ENCODE measurements around the gene ATP6V0A1.
"Not testable (repeated sequence)": the region's sequence is repeated elsewhere in the genome, so short reads cannot be mapped to it uniquely, and the experiment has no call there.

Gene ATP6V0A1

DNA sequence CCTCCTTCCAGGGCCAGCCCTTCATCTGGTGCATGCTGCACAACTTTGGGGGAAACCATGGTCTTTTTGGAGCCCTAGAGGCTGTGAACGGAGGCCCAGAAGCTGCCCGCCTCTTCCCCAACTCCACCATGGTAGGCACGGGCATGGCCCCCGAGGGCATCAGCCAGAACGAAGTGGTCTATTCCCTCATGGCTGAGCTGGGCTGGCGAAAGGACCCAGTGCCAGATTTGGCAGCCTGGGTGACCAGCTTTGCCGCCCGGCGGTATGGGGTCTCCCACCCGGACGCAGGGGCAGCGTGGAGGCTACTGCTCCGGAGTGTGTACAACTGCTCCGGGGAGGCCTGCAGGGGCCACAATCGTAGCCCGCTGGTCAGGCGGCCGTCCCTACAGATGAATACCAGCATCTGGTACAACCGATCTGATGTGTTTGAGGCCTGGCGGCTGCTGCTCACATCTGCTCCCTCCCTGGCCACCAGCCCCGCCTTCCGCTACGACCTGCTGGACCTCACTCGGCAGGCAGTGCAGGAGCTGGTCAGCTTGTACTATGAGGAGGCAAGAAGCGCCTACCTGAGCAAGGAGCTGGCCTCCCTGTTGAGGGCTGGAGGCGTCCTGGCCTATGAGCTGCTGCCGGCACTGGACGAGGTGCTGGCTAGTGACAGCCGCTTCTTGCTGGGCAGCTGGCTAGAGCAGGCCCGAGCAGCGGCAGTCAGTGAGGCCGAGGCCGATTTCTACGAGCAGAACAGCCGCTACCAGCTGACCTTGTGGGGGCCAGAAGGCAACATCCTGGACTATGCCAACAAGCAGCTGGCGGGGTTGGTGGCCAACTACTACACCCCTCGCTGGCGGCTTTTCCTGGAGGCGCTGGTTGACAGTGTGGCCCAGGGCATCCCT is 84.8 kb downstream of the ATP6V0A1 start:
- no peak for DNase-seq

DNA sequence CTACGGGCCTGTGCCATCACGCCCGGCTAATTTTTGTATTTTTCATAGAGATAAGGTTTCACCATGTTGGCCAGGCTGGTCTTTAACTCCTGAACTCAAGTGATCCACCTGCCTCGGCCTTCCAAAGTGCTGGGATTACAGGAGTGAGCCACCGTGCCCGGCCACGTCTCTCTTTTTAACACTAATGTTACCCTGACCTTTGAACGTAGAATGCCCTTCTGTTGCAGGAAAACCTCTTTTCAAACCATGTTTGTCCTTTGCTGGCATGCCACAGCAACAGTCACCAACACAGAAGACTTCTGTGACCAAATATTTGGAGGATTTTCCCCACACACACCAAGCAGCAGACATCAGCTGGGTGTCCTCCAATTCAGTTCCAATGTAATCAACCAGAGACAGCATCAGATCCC is 86.2 kb downstream of the ATP6V0A1 start:
- no peak for DNase-seq

GRCh38 chr17:42545755-42546505 is 87.3 kb downstream of the ATP6V0A1 start:
- DNase-seq: not testable (repeated sequence)

- DNase-seq: no peak
These were observed 88.4 kb downstream of the ATP6V0A1 start for GRCh38 chr17:42547001-42547461.

- no peak for DNase-seq
These were observed 89.0 kb downstream of the ATP6V0A1 start for GRCh38 chr17:42547698-42548069.

DNA sequence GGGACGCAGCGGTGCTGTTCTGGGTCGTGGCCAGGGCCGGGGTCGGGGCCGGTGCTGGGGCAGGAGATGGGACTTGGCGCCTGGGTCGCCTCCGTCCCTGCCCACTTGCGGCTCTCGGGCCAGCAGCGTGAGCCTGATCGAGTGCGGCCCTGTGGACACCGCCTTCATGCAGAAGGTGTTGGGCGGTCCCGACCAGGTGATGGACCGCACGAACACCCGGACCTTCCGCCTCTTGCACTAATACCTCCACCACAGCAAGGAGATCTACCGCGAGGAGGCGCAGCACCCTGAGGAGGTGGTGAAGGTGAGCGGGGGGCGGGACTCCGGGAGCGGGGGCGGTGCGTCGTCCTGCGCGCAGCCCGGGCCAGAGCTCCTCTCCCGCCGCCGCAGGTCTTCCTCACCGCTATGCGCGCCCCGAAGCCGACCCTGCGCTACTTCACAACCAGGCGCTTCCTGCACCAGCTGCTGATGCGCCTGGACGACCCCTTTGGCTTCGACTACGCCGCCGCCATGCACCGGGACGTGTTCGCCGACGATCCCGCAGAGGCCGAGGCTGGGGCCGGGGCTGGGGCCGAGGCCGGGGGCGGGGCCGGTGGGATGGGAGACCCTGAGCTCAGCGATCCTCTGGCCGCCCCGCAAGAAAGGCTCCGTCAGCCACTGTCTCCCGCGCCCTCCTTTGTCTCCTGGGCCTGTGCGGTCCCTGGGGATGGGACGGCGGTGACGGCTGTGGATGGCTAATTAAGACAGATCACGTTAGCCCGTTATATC is 89.6 kb downstream of the ATP6V0A1 start:
- peak; percentile 55 for DNase-seq

- no peak for DNase-seq
These were observed 90.5 kb downstream of the ATP6V0A1 start for GRCh38 chr17:42548993-42549755.

DNA sequence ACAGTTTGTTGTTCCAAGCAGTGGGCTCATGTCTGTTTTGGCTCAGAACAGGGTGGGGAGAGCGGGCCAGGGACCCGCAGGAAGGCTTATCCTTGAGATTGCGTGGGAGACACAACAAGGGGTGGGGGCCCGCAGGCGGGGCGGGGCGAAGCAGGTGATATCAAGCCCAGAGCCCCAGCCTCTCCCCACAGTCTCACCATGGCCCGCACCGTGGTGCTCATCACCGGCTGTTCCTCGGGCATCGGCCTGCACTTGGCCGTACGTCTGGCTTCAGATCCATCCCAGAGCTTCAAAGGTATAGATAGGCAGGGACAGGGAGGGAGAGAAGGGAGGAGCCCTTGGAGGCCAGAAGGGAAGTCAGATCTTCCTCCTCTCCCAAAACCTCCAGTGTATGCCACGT is 94.1 kb downstream of the ATP6V0A1 start, which contains the start of gene HSD17B1:
HSD17B1 (plus strand) TSS at position 188 of the 400 bp plus-strand sequence; CDS start at position 199, 11 bp downstream.
- DNase-seq: not testable (repeated sequence)

DNA sequence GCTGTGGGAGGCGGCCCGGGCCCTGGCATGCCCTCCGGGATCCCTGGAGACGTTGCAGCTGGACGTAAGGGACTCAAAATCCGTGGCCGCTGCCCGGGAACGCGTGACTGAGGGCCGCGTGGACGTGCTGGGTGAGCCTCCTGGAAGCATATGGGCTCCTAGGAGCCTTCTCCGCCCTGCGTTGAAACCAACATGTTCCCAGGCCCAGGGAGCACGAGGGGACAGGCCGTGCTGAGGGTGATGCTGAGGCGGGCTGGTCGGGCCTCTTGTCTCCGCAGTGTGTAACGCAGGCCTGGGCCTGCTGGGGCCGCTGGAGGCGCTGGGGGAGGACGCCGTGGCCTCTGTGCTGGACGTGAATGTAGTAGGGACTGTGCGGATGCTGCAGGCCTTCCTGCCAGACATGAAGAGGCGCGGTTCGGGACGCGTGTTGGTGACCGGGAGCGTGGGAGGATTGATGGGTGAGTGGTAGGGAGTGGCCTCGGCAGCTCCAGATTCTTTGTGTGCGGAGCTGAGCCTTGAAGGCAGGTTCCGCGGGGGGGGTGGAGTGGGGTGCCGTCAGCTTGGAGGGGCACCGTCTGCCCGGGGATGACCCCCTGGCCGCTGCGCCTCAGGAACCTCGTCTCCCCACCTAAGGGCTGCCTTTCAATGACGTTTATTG is 94.6 kb downstream of the ATP6V0A1 start:
- no peak for DNase-seq

DNA sequence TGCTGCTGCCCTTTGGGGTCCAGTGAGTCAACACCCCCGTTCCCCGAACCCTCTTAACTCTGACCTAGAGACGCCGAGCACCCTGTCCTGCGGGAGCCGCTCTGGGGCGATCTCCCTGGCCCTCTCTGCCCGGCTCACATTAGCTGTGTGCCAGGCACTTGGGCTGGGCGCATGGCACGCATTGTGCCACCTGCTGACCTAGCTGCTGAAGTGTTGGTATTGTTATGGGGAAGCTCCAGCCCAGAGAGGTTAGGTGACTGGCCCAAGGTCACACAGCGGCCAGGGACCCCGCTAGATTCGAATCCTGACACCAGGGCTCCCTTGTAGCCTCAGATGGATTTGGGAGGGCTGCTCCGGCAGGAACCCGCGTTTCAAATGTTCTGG is 95.2 kb downstream of the ATP6V0A1 start:
- DNase-seq: no peak

DNA sequence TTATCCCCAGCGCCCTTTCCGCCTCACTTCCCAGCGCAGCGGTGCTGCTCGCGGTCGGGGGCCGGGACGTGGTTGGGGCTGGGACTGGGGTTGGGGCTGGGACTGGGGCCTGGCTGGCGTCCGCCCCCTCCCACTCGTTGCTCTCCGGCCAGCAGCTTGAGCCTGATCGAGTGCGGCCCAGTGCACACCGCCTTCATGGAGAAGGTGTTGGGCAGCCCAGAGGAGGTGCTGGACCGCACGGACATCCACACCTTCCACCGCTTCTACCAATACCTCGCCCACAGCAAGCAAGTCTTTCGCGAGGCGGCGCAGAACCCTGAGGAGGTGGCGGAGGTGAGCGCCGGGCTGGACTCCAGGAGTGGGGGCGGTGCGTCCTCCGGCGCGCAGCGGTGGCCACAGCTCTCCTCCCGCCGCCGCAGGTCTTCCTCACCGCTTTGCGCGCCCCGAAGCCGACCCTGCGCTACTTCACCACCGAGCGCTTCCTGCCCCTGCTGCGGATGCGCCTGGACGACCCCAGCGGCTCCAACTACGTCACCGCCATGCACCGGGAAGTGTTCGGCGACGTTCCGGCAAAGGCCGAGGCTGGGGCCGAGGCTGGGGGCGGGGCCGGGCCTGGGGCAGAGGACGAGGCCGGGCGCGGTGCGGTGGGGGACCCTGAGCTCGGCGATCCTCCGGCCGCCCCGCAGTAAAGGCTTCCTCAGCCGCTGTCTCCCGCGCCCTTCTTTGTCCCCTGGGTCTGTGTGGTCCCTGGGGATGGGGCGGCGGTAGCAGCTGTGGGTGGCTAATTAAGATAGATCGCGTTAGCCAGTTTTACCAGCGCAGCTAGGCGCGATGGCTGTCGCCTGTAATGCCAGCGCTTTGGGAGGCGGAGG is 95.8 kb downstream of the ATP6V0A1 start:
- DNase-seq: peak; percentile 77

DNA sequence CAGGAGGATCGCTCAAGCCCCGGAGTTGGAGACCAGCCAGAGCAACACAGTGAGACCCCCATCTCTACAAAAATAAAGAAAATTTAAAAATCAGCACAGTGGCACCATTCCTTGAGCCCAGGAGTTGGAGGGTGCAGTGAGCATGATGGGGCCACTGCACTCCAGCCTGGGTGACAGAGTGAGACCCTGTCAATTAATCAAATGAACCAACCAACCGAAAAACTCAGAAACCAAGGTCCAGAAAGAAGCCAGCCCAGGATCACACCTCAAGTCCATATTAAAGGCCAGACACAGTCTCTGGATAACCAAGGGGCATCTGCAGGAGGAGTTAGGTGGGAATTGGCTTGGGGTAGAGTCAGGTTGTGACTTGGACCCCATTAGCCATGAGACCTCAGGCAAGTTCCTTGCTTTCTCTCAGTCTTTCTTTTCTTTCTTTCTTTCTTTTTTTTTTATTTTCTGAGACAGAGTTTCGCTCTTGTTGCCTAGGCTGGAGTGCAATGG is 96.5 kb downstream of the ATP6V0A1 start:
- no peak for DNase-seq

GRCh38 chr17:42555961-42556617 is 97.4 kb downstream of the ATP6V0A1 start:
- not testable (repeated sequence) for DNase-seq

GRCh38 chr17:42559075-42559474 is 100.4 kb downstream of the ATP6V0A1 start:
- DNase-seq: no peak

DNA sequence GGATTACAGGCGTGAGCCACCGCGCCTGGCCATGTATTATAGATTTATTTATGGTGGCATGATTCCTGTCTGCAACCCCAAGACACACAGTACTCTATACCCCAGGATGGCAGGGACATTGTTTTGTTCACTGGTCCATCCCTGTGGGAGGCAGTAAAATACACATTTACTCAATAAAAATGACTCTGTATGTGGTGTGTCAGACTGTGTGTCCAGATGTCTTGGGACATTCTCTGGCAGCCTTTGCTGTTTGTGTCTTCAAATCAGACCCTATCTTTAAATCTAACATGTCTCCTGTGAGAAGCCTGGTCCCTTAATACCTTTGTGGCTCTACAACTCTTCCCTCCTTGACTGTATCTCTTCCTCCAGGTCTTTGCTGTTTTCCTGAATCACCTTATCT is 101.6 kb downstream of the ATP6V0A1 start:
- DNase-seq: no peak

DNA sequence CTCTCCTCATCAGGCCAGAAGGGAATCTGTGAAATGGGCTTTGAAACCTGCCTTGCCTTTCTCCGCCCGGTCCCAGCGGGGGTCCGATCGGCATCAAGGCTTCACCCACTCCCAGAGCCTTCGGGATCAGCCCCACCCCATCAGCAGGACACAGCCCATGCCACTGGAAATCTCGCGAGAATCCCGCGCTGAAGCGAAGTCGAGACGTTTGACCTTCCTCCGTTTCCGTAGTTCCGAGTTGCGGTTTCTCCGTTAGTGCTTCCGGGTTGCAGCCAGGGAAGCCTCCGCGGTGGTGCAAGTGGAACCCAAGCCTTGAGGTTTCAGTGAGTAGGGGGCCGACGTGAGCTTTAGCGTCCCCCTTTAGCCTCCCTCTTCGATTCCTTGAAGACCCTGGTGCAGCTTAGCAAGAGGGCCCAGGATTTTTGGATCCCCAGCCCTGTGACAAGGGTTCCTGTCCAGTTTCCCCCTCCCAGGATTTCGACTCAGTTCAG is 103.3 kb downstream of the ATP6V0A1 start, which contains the start of gene COASY:
COASY (plus strand) TSS at position 252 of the 491 bp plus-strand sequence. CDS start 475 bp downstream, outside the sequence.
- DNase-seq: peak; percentile 97

- no peak for DNase-seq
These were observed 103.9 kb downstream of the ATP6V0A1 start for GRCh38 chr17:42562388-42563142.

- DNase-seq: no peak
These were observed 104.4 kb downstream of the ATP6V0A1 start for GRCh38 chr17:42563143-42563509.

DNA sequence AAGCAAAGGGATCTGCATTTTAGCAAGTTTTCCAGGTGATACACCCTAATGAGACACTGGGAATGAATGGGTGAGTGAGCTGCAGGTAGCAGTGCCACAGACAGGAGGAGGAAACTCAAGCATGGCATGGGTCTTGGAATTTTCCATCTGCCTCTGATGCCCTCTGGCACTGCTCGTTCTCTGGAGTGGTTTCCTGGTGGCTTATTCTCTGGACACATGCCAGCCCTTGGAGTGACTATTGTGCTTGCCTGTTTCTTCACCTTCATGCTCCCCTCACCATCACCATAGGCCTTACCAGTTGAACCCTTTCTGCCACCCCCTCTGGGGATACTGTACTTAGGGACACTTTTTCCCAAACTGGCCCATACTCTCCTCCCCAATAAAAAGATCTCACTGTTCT is 104.9 kb downstream of the ATP6V0A1 start:
- no peak for DNase-seq
